K562 (cell line): Measurements from ENCODE around the gene C13orf42. TPM values are rescaled to one million over a fixed set of nuclear protein-coding genes. Genes with fewer than 3 reads are reported as not detected.
"Not testable (repeated sequence)": the region's sequence is repeated elsewhere in the genome, so short reads cannot be mapped to it uniquely, and the experiment has no call there.

Source experiments
- ATAC-seq: fragments of 200-7000 bp; cut with Tn5 transposase; 3 replicates; pipeline ENCODE4 v1.9.1; 2020; ENCODE audit warnings: moderate library complexity
- BruUV-seq: library from RNA; stranded (reverse); fragments of 400-500 nt; replicated peaks from 2 replicates; lab custom pipeline; 2021; lab: Mats Ljungman, UMichigan
- CTCF ChIA-PET: fragments of 300-600 bp; formaldehyde crosslinking; extraction: SDS; loops from one replicate; lab custom pipeline; 2021; ENCODE audit warnings: low intra/inter-chr PET ratio; lab: Yijun Ruan, JAX
- POLR2A ChIA-PET: fragments of 300-600, 350-650 bp; sonication (Branson Sonifier 250); formaldehyde crosslinking; extraction: SDS; loops from one replicate; lab custom pipeline; 2021; ENCODE audit warnings: antibody characterized with exemption, inconsistent platforms; lab: Yijun Ruan, JAX
- DNase-seq, 4 experiments: peaks; one replicate each; pipeline versions ENCODE4 v3.0.0 to v3.0.0-alpha.2; 2011 to 2018; ENCODE audit warnings: low spot score in 3 of 4, mixed read lengths in 3 of 4; ENCODE audit errors: extremely low read depth in 1 of 4
- FAIRE-seq: peaks from 2 replicates; lab custom pipeline; 2011; peaks lifted over from hg19 to GRCh38; lab: Jason Lieb, UNC
- H2AFZ ChIP-seq: 2 replicates; pipeline ENCODE4 v1.6.0; 2011; ENCODE audit warnings: low read depth, low read length, control low read depth, inconsistent platforms
- H3K27ac ChIP-seq: fragments of 200-600 bp; 3 replicates; pipeline ENCODE4 v1.8.0; 2011; ENCODE audit warnings: low read depth, mild to moderate bottlenecking, control low read depth, inconsistent platforms, low read length, moderate library complexity, mixed read lengths; ENCODE audit errors: extremely low read depth
- H3K27me3 ChIP-seq, 2 experiments: fragments of 300-600 bp in 1 of 2; 2 replicates in 1 of 2; 3 replicates in 1 of 2; pipeline versions ENCODE4 v1.6.0 to v1.8.0; 2011; ENCODE audit warnings: inconsistent platforms in 2 of 2, low read length in 2 of 2, mild to moderate bottlenecking in 1 of 2, mixed read lengths in 1 of 2, moderate library complexity in 1 of 2; ENCODE audit not compliant: control insufficient read depth in 2 of 2, insufficient read depth in 2 of 2
- H3K36me3 ChIP-seq: fragments of 300-600 bp; 3 replicates; pipeline ENCODE4 v1.8.0; 2011; ENCODE audit warnings: mild to moderate bottlenecking, low read length, inconsistent platforms; ENCODE audit not compliant: control insufficient read depth, insufficient read depth
- H3K4me1 ChIP-seq, 2 experiments: fragments of 200-600 bp in 1 of 2; replicated peaks in 1 of 2; 2 replicates in 1 of 2; 3 replicates in 1 of 2; pipeline versions ENCODE4 v1.5.1 to v1.8.0; 2011; ENCODE audit warnings: inconsistent platforms in 2 of 2, low read length in 2 of 2, mild to moderate bottlenecking in 1 of 2, mixed read lengths in 1 of 2, moderate library complexity in 1 of 2; ENCODE audit not compliant: control insufficient read depth in 2 of 2, insufficient read depth in 2 of 2
- H3K4me2 ChIP-seq: 2 replicates; pipeline ENCODE4 v1.6.1; 2011; ENCODE audit warnings: low read length, control low read depth, inconsistent platforms, mixed read lengths; ENCODE audit not compliant: insufficient read depth
- H3K4me3 ChIP-seq: fragments of 200-600 bp; sonication (generic), shearing (Covaris generic); 2 replicates; pipeline ENCODE4 v1.5.1; 2016; ENCODE audit warnings: control low read depth, inconsistent platforms
- H3K79me2 ChIP-seq: fragments of 200-600 bp; 3 replicates; pipeline ENCODE4 v1.8.0; 2011; ENCODE audit warnings: low read length, inconsistent platforms; ENCODE audit not compliant: control insufficient read depth, insufficient read depth
- H3K9ac ChIP-seq, 2 experiments: 2 replicates each; pipeline versions ENCODE4 v1.6.0 to v1.6.1; 2011; ENCODE audit warnings: low read depth in 2 of 2, low read length in 2 of 2, control low read depth in 1 of 2, inconsistent platforms in 1 of 2, mild to moderate bottlenecking in 1 of 2, mixed read lengths in 1 of 2; ENCODE audit not compliant: insufficient read depth in 1 of 2
- H3K9me1 ChIP-seq: one replicate; pipeline ENCODE4 v1.6.0; 2011; ENCODE audit warnings: inconsistent platforms, mild to moderate bottlenecking, low read length, moderate library complexity; ENCODE audit not compliant: control insufficient read depth, insufficient read depth
- H3K9me3 ChIP-seq: replicated peaks from 2 replicates; pipeline ENCODE4 v1.5.1; 2011; ENCODE audit warnings: low read depth, low read length, inconsistent platforms; ENCODE audit not compliant: control insufficient read depth, insufficient read depth
- H4K20me1 ChIP-seq: replicated peaks from 2 replicates; pipeline ENCODE4 v1.6.1; 2011; ENCODE audit warnings: low read length, inconsistent platforms, mixed read lengths; ENCODE audit not compliant: control insufficient read depth, insufficient read depth
- EGR1 ChIP-seq: fragments of 450-650 bp; conservative IDR thresholded peaks from 2 replicates; pipeline ENCODE4 v1.6.1; 2017; ENCODE audit warnings: mild to moderate bottlenecking
- EHMT2 ChIP-seq: fragments of 450-650 bp; IDR thresholded peaks from 2 replicates; pipeline ENCODE4 v1.6.1; 2018; ENCODE audit warnings: antibody characterized with exemption
- EP400 ChIP-seq: fragments of 450-650 bp; IDR thresholded peaks from 2 replicates; pipeline ENCODE4 v1.6.1; 2017; ENCODE audit warnings: antibody characterized with exemption, mild to moderate bottlenecking, moderate library complexity
- HDAC1 ChIP-seq, 2 experiments: fragments of 450-650 bp; IDR thresholded peaks; 2 replicates each; pipeline ENCODE4 v1.6.1; 2016 to 2017; ENCODE audit warnings: inconsistent platforms in 1 of 2, mild to moderate bottlenecking in 1 of 2, moderate library complexity in 1 of 2
- NFRKB ChIP-seq: fragments of 450-650 bp; IDR thresholded peaks from 2 replicates; pipeline ENCODE4 v1.6.1; 2016; ENCODE audit warnings: low read depth
- NR2C2 ChIP-seq, 2 experiments: fragments of 200-800 bp in 1 of 2; sonication (Bioruptor generic) in 1 of 2; sonication (generic) in 1 of 2; formaldehyde crosslinking in 1 of 2; IDR thresholded peaks; 2 replicates each; pipeline versions ENCODE4 v1.6.1 to v1.8.0; 2016 to 2022; ENCODE audit warnings: mild to moderate bottlenecking in 1 of 2, missing compliant biosample characterization in 1 of 2, missing genetic modification characterization in 1 of 2, missing genetic modification reagents in 1 of 2
- POLR2A ChIP-seq: fragments of 450-650 bp; conservative IDR thresholded peaks from 2 replicates; pipeline ENCODE4 v1.6.1; 2016
- POLR2B ChIP-seq: fragments of 450-650 bp; IDR thresholded peaks from 2 replicates; pipeline ENCODE4 v1.6.1; 2018; ENCODE audit warnings: low read depth; ENCODE audit not compliant: partially characterized antibody
- SOX6 ChIP-seq: fragments of 450-650 bp; IDR thresholded peaks from 2 replicates; pipeline ENCODE4 v1.6.1; 2014; ENCODE audit warnings: mild to moderate bottlenecking
- WGBS: fragments of 100-300 bp; shearing (Covaris generic); methylation state at CpG from one replicate; pipeline ENCODE4 v1.1.6; 2016; ENCODE audit warnings: low coverage, mixed read lengths; ENCODE audit not compliant: insufficient coverage; ENCODE audit errors: missing lambda C conversion rate; 5-methylcytosine and 5-hydroxymethylcytosine counted together
- in situ Hi-C: fragments of 300-500 bp; cut with MboI; formaldehyde crosslinking; loops from 4 replicates; pipeline ENCODE4 v1.15.0; 2018; ENCODE audit warnings: inconsistent platforms, mixed read lengths
- intact Hi-C: fragments of 100-400 bp; cut with micrococcal nuclease; formaldehyde crosslinking; loops from 2 replicates; pipeline ENCODE4 v1.14.2; 2022
- polyA plus RNA-seq, 8 experiments: library from polyadenylated mRNA; depleted of rRNA in 4 of 8; stranded (reverse) in 5 of 8; unstranded in 3 of 8; fragments of >200 nt; fragmentation: Nextera tagmentation in 2 of 8; fragmentation: Illumina TruSeq in 1 of 8; extraction: Ambion mirVana in 2 of 8; extraction: Trizol in 1 of 8; gene quantifications; 2 replicates each; pipeline versions ENCODE4 v1.2.1 to v1.2.3, GENCODE V29; 2011 to 2014; ENCODE audit warnings: inconsistent platforms in 1 of 8, missing spikeins in 1 of 8
- total RNA-seq, 7 experiments: library from RNA; depleted of rRNA in 6 of 7; stranded (reverse); fragments of >200 nt in 6 of 7; fragmentation: Illumina TruSeq in 2 of 7; extraction: Trizol in 2 of 7; gene quantifications; 2 replicates each; pipeline versions ENCODE4 v1.2.1 to v1.2.3, GENCODE V29; 2011 to 2021; ENCODE audit warnings: low replicate concordance in 1 of 7
- TF ChIP-seq, protein P1 (sequence below): fragments of 450-650 bp; IDR thresholded peaks from 2 replicates; pipeline ENCODE4 v1.6.1; 2016; ENCODE audit warnings: mild to moderate bottlenecking, moderate library complexity

Gene C13orf42
- total and polyA plus RNA-seq, 9 of the 15 experiments (the other 6 are each of a cell fraction or from before 2014, with no cell fraction given) = 0.18 TPM; not detected in 8

GRCh38 chr13:51080478-51081065, 30.5 kb downstream of the C13orf42 start:
- H3K79me2 ChIP-seq; H3K9me1 ChIP-seq; POLR2A ChIA-PET; intact Hi-C loops; H3K9me3 ChIP-seq; H3K4me3 ChIP-seq; in situ Hi-C loops; FAIRE-seq; H3K4me1 ChIP-seq; H3K9ac ChIP-seq; BruUV-seq; H3K27ac ChIP-seq; H4K20me1 ChIP-seq; H3K36me3 ChIP-seq; TF ChIP-seq NR2C2 (CRISPR knock-in tag; IDR thresholded peaks at IDR 0.05): not testable (repeated sequence)
- Histone ChIP-seq H3K4me2 (peak overlapping the region; percentile 32), H3K27me3 (peaks cover 0 to 13% of the 10 kb centered on the region in 2 experiments; a peak in 1 of 5 replicates), H2AFZ (peak overlapping the region; percentile 76)
- 0% methylated on average over 2 of the region's 23 CpGs for WGBS
- peak; percentile 45; the same call in 1 of the 3 replicates for ATAC-seq
- CTCF ChIA-PET = interaction anchor here (0.7 kb wide), 1 partner anchor 624 kb away, joined by 3 read pairs; no protein-coding TSS in a partner anchor
- DNase-seq = peak in 1 of 4 experiments; percentile 11
- TF ChIP-seq EHMT2 (0 out of 2 replicates have a peak, but pooled peaks have one; percentile 10), SOX6 (0 out of 2 replicates have a peak, but pooled peaks have one; percentile 11), NFRKB (peak; percentile 76; the same call in 1 of the 2 replicates), POLR2A (peak; percentile 48; the same call in 1 of the 2 replicates), NR2C2 (tag; IDR thresholded peaks at IDR 0.05) (peak; percentile 22; the same call in 1 of the 2 replicates), EGR1 (peak; percentile 31; the same call in 1 of the 2 replicates), EP400 (peak; percentile 40; the same call in 1 of the 2 replicates), POLR2B (peak; percentile 19), HDAC1 (IDR thresholded peaks at IDR 0.05) (0 out of 4 replicates have a peak, but pooled peaks of 1 of the 2 experiments have one; percentile 24)
- TF ChIP-seq, protein P1, sequence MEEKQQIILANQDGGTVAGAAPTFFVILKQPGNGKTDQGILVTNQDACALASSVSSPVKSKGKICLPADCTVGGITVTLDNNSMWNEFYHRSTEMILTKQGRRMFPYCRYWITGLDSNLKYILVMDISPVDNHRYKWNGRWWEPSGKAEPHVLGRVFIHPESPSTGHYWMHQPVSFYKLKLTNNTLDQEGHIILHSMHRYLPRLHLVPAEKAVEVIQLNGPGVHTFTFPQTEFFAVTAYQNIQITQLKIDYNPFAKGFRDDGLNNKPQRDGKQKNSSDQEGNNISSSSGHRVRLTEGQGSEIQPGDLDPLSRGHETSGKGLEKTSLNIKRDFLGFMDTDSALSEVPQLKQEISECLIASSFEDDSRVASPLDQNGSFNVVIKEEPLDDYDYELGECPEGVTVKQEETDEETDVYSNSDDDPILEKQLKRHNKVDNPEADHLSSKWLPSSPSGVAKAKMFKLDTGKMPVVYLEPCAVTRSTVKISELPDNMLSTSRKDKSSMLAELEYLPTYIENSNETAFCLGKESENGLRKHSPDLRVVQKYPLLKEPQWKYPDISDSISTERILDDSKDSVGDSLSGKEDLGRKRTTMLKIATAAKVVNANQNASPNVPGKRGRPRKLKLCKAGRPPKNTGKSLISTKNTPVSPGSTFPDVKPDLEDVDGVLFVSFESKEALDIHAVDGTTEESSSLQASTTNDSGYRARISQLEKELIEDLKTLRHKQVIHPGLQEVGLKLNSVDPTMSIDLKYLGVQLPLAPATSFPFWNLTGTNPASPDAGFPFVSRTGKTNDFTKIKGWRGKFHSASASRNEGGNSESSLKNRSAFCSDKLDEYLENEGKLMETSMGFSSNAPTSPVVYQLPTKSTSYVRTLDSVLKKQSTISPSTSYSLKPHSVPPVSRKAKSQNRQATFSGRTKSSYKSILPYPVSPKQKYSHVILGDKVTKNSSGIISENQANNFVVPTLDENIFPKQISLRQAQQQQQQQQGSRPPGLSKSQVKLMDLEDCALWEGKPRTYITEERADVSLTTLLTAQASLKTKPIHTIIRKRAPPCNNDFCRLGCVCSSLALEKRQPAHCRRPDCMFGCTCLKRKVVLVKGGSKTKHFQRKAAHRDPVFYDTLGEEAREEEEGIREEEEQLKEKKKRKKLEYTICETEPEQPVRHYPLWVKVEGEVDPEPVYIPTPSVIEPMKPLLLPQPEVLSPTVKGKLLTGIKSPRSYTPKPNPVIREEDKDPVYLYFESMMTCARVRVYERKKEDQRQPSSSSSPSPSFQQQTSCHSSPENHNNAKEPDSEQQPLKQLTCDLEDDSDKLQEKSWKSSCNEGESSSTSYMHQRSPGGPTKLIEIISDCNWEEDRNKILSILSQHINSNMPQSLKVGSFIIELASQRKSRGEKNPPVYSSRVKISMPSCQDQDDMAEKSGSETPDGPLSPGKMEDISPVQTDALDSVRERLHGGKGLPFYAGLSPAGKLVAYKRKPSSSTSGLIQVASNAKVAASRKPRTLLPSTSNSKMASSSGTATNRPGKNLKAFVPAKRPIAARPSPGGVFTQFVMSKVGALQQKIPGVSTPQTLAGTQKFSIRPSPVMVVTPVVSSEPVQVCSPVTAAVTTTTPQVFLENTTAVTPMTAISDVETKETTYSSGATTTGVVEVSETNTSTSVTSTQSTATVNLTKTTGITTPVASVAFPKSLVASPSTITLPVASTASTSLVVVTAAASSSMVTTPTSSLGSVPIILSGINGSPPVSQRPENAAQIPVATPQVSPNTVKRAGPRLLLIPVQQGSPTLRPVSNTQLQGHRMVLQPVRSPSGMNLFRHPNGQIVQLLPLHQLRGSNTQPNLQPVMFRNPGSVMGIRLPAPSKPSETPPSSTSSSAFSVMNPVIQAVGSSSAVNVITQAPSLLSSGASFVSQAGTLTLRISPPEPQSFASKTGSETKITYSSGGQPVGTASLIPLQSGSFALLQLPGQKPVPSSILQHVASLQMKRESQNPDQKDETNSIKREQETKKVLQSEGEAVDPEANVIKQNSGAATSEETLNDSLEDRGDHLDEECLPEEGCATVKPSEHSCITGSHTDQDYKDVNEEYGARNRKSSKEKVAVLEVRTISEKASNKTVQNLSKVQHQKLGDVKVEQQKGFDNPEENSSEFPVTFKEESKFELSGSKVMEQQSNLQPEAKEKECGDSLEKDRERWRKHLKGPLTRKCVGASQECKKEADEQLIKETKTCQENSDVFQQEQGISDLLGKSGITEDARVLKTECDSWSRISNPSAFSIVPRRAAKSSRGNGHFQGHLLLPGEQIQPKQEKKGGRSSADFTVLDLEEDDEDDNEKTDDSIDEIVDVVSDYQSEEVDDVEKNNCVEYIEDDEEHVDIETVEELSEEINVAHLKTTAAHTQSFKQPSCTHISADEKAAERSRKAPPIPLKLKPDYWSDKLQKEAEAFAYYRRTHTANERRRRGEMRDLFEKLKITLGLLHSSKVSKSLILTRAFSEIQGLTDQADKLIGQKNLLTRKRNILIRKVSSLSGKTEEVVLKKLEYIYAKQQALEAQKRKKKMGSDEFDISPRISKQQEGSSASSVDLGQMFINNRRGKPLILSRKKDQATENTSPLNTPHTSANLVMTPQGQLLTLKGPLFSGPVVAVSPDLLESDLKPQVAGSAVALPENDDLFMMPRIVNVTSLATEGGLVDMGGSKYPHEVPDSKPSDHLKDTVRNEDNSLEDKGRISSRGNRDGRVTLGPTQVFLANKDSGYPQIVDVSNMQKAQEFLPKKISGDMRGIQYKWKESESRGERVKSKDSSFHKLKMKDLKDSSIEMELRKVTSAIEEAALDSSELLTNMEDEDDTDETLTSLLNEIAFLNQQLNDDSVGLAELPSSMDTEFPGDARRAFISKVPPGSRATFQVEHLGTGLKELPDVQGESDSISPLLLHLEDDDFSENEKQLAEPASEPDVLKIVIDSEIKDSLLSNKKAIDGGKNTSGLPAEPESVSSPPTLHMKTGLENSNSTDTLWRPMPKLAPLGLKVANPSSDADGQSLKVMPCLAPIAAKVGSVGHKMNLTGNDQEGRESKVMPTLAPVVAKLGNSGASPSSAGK = peak; percentile 24; the same call in 1 of the 2 replicates
